Kidney (tissue), 14 donors: Measurements from ENCODE around the gene RASIP1. TPM values are rescaled to one million over a fixed set of nuclear protein-coding genes. Genes with fewer than 3 reads are reported as not detected.

Source experiments
- DNase-seq, 5 donors: peaks; one replicate each; pipeline ENCODE4 v3.0.0-alpha.2; 2013 to 2020
- FAIRE-seq: peaks from 2 replicates; lab custom pipeline; 2012; peaks lifted over from hg19 to GRCh38; lab: Jason Lieb, UNC
- H3K27ac ChIP-seq, 2 donors: one replicate each; pipeline ENCODE4 v1.7.0; 2013; ENCODE audit warnings: low read depth in 2 of 2, low read length in 2 of 2, inconsistent platforms in 1 of 2
- H3K27me3 ChIP-seq: one replicate; pipeline ENCODE4 v1.7.1; 2013; ENCODE audit warnings: low read length, inconsistent platforms; ENCODE audit not compliant: control insufficient read depth, insufficient read depth
- H3K36me3 ChIP-seq, 3 donors: one replicate each; pipeline versions ENCODE4 v1.7.0 to v1.7.1; 2013; ENCODE audit warnings: low read length in 3 of 3, control low read depth in 1 of 3, inconsistent platforms in 1 of 3; ENCODE audit not compliant: insufficient read depth in 3 of 3, control insufficient read depth in 2 of 3
- H3K4me1 ChIP-seq, 3 donors: one replicate each; pipeline versions ENCODE4 v1.7.0 to v1.7.1; 2013; ENCODE audit warnings: low read length in 3 of 3, inconsistent platforms in 1 of 3, low read depth in 1 of 3; ENCODE audit not compliant: control insufficient read depth in 2 of 3, insufficient read depth in 2 of 3
- H3K4me3 ChIP-seq, 3 donors: one replicate each; pipeline versions ENCODE4 v1.7.0 to v1.8.1; 2013; ENCODE audit warnings: low read length in 3 of 3, control low read depth in 1 of 3, inconsistent platforms in 1 of 3
- H3K9ac ChIP-seq, 3 donors: one replicate each; pipeline versions ENCODE4 v1.7.0 to v1.7.1; 2013; ENCODE audit warnings: low read length in 3 of 3, control low read depth in 1 of 3, inconsistent platforms in 1 of 3
- H3K9me3 ChIP-seq, 3 donors: one replicate each; pipeline versions ENCODE4 v1.7.0 to v1.7.1; 2013; ENCODE audit warnings: low read length in 3 of 3, control low read depth in 1 of 3, inconsistent platforms in 1 of 3; ENCODE audit not compliant: control insufficient read depth in 2 of 3, insufficient read depth in 1 of 3
- intact Hi-C: fragments of 100-400 bp; cut with DNase I; formaldehyde crosslinking; loops from one replicate; pipeline ENCODE4 v1.11.1; 2022
- polyA plus RNA-seq: library from polyadenylated mRNA; stranded (reverse); fragments of 350-450 nt; fragmentation: Illumina TruSeq; extraction: RNeasy Lipid Tissue Mini Kit (QIAGEN cat#74804); gene quantifications from one replicate; pipeline ENCODE4 v1.2.3, GENCODE V29; 2014; ENCODE audit warnings: low read depth, low replicate concordance; ENCODE audit not compliant: insufficient read depth
- total RNA-seq: library from RNA; stranded (reverse); fragmentation: NEBNext Ultra II Directional; extraction: Animal tissue kit (Norgen Biotek cat#: 25700); gene quantifications from one replicate; pipeline ENCODE4 v1.2.1, GENCODE V29; 2021
- TF ChIP-seq, protein P1 (sequence below): IDR thresholded peaks from 3 replicates; pipeline ENCODE4 v1.5.1; 2012; ENCODE audit warnings: mild to moderate bottlenecking, moderate library complexity, borderline replicate concordance; ENCODE audit not compliant: insufficient read depth; ENCODE audit errors: extremely low read depth
- donor health status: control.
- donor health status: control.
- donor health status: control.
- donor health status: control.
- donor health status: control.
- donor health status: DM: yes; HTN: yes; CAD: no.
- donor health status: Normal renal cell carcinoma (clear cell type).

The RASIP1 gene
- total and polyA plus RNA-seq, 2 donors from 2014 or later = 13.6 to 23.3 TPM

GRCh38 chr19:48738557-48739403, 1.6 kb downstream of the RASIP1 start:
- Histone ChIP-seq H3K27ac (peak overlapping the region in 1 of 2 donors; percentile 60), H3K9me3 (no peaks in the 10 kb centered on the region), H3K36me3 (no peaks in the 10 kb centered on the region), H3K4me1 (peaks cover 0 to 9% (median 0%) of the 10 kb centered on the region in 3 donors), H3K4me3 (peak overlapping the region; percentile 31 to 56 (median 48)), H3K9ac (peak overlapping the region in 1 of 3 donors; percentile 73), H3K27me3 (no peaks in the 10 kb centered on the region)
- intact Hi-C loops = no loop called here
- TF ChIP-seq, protein P1, sequence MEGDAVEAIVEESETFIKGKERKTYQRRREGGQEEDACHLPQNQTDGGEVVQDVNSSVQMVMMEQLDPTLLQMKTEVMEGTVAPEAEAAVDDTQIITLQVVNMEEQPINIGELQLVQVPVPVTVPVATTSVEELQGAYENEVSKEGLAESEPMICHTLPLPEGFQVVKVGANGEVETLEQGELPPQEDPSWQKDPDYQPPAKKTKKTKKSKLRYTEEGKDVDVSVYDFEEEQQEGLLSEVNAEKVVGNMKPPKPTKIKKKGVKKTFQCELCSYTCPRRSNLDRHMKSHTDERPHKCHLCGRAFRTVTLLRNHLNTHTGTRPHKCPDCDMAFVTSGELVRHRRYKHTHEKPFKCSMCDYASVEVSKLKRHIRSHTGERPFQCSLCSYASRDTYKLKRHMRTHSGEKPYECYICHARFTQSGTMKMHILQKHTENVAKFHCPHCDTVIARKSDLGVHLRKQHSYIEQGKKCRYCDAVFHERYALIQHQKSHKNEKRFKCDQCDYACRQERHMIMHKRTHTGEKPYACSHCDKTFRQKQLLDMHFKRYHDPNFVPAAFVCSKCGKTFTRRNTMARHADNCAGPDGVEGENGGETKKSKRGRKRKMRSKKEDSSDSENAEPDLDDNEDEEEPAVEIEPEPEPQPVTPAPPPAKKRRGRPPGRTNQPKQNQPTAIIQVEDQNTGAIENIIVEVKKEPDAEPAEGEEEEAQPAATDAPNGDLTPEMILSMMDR = peak; percentile 52
- FAIRE-seq (no peak), DNase-seq (peak; percentile 96 to 99 (median 98))

DNA sequence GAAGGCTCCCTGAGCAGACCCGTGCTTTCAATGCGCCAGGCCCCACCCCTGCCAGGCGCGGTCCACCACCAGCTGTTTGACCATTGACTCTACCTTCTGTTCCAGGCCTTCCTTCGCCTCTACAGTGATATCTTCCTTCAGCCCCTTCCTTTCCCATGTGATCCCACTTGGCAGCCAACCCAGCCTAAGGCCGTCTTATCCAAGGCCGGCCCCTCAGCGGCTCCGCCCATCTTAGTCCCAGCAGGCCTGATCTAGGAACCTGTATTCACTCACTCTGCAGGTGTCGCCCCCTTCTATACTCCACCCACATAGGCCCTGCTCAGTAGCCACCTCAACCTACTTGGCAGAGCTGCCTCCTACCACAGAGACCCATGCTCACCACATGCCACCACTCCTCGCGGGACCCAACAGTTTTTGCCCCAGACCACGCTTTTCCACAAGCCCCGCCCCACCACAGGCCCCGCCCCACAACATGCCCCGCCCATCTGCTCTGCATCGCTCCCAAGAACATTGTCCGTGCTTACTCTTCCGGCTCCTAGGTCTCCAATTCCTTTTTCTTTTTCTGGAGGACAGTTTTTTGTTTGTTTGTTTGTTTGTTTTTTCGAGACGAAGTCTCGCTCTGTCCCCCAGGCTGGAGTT, 2.9 kb downstream of the RASIP1 start:
- no peaks in the 10 kb centered on the region for H3K27me3 ChIP-seq
- FAIRE-seq (no peak), DNase-seq (peak in 2 of 5 donors; percentile 39 to 78)
- TF ChIP-seq, protein P1 = no peak
- H3K9me3 ChIP-seq = no peaks in the 10 kb centered on the region
- intact Hi-C loops = no loop called here
- H3K4me3 ChIP-seq = no peak overlapping the region
- peaks cover 0 to 9% (median 0%) of the 10 kb centered on the region in 3 donors for H3K4me1 ChIP-seq
- H3K36me3 ChIP-seq = no peaks in the 10 kb centered on the region
- H3K9ac ChIP-seq = no peak overlapping the region
- no peak overlapping the region for H3K27ac ChIP-seq

DNA sequence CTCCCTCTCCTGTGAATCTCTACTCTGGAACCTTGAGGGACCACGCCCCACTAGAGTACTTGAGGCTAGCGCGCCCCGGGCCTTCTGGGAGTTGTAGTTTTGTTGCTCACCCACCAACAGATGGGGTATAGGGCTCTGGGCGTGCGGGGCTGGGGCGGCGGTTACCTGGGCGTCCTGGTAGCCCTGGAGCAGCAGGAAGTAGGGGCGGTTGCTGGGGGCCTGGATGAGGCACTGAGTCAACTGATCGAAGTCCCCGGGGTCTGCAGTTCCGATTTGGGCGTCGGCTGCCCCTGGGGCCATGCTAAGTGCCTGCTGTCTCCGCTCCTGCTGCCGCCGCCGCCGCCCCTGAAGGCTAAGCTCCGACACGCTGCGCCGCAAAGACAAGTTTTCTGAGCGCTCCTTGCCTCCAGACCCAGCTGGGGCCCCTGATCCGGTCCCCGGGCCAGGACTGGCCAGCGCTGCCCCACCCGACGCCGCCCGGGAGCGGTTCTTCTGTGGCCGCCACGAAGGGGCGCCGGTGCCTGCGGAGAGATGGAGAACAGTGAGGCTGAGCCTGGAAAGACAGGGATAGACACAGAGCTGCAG, 5.3 kb downstream of the RASIP1 start:
- DNase-seq = peak; percentile 56 to 78 (median 70)
- no peaks in the 10 kb centered on the region for H3K36me3 ChIP-seq
- TF ChIP-seq, protein P1 = no peak
- H3K27ac ChIP-seq = no peak overlapping the region
- no peak overlapping the region for H3K4me3 ChIP-seq
- H3K27me3 ChIP-seq = no peaks in the 10 kb centered on the region
- no peak overlapping the region for H3K9ac ChIP-seq
- H3K4me1 ChIP-seq = peaks cover 0 to 9% (median 0%) of the 10 kb centered on the region in 3 donors
- no peak for FAIRE-seq
- H3K9me3 ChIP-seq = no peaks in the 10 kb centered on the region
- intact Hi-C loops = no loop called here
